ENCODE data around the gene TMEM179.

DNA sequence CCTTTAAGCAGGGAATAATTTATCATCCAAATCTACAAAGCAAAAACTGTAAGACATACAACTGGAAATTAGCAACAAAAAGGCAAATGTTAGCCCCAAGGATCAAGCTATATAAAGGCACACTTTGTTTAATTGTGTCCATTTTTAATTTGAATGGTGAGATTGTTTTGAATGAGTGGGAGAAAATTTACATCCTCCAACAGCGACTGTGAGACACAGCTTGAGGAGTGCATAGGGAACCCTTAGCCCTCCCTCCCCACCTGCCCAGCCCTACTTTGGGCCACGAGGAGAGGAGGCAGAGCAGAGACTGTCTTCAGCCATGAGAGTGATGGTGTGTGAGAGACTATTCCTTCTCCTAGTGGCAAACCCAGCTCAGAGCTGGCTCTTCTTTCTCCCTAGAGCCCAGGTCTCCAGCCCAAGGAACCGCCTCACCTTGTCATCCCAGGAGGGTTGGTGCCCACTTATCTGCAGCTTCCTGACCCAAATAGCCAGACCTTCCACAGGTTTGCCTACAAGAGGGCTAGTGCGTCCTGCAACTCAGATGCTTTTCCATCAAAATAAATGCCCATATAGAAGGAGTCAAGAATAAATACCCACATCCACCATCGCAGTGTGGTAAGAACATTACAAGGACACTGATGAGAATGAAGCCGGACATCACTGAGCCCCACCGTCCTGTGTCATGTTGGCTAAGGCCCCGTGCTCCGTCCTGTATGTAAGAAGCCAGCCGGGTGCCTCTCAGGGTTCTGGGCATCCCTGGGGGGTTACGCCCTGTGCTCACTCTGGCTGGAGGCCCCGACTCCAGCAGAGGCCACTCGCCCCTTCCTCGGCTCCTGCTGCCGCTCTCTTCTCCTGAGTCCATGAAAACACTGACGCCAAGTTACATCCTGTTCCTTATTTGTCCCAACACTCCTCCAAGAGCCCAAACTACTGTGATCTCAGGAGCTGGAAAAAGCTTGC is 61.4 kb downstream of the TMEM179 start:
- TF ChIP-seq EZH2phosphoT487 (IDR thresholded peaks at IDR 0.05; ENCODE audit: low read depth), result no peak
- TF ChIP-seq, protein P1, sequence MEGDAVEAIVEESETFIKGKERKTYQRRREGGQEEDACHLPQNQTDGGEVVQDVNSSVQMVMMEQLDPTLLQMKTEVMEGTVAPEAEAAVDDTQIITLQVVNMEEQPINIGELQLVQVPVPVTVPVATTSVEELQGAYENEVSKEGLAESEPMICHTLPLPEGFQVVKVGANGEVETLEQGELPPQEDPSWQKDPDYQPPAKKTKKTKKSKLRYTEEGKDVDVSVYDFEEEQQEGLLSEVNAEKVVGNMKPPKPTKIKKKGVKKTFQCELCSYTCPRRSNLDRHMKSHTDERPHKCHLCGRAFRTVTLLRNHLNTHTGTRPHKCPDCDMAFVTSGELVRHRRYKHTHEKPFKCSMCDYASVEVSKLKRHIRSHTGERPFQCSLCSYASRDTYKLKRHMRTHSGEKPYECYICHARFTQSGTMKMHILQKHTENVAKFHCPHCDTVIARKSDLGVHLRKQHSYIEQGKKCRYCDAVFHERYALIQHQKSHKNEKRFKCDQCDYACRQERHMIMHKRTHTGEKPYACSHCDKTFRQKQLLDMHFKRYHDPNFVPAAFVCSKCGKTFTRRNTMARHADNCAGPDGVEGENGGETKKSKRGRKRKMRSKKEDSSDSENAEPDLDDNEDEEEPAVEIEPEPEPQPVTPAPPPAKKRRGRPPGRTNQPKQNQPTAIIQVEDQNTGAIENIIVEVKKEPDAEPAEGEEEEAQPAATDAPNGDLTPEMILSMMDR (IDR thresholded peaks at IDR 0.05; ENCODE audit: low read depth, low read length), result no peak
